Hepatocyte (in vitro differentiated cells): ENCODE data around the gene EFNB2.

Experiments
- CTCF ChIP-seq: fragments of 200-600 bp; sonication (generic); IDR thresholded peaks from 2 replicates; pipeline ENCODE4 v1.5.1; 2016; ENCODE audit warnings: antibody characterized with exemption, mild to moderate bottlenecking; ENCODE audit not compliant: poor library complexity
- EZH2phosphoT487 ChIP-seq: fragments of 200-600 bp; sonication (generic); IDR thresholded peaks from one replicate; pipeline ENCODE4 v1.6.1; 2018; ENCODE audit warnings: antibody characterized with exemption, mild to moderate bottlenecking, low read depth, moderate library complexity; ENCODE audit not compliant: unreplicated experiment, severe bottlenecking

- no peak for TF ChIP-seq CTCF
- TF ChIP-seq EZH2phosphoT487 = no peak
These were observed 27.7 kb downstream of the EFNB2 start for GRCh38 chr13:106507560-106508274.
